ENCODE data around the gene UBE2J1. TPM values are rescaled to one million over a fixed set of nuclear protein-coding genes. Genes with fewer than 3 reads are reported as not detected.

Gene UBE2J1
- polyA plus RNA-seq, 1 of the 3 experiments (the other 2 are of a cell fraction) = 11.3 TPM

DNA sequence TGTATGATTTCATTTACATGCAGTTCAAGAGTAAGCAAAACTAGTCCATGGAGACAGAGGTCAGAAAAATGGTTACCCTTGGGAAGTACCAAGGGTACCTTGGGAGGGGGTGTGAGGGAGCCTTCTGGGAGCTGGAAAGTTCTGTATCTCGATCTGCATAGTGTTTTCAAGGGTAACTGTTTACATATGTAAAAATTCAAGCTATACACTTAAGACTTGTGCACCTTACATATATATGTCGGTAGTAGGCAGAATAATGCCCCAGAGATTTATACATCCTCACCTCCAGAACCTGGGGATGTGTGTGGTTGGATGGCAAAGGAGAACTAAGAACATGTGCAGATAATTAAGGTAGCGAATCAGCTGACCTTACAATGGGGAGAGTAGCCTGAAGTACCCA is 68.4 kb downstream of the UBE2J1 start:
- no peaks in the 10 kb centered on the region for H3K36me3 ChIP-seq (replicated peaks in 1 of 2; ENCODE audit: control insufficient read depth in 1 of 2, insufficient read depth in 2 of 2, low read length in 1 of 2)
- H3K9me3 ChIP-seq = no peaks in the 10 kb centered on the region
- no peak for TF ChIP-seq SMC3 (IDR thresholded peaks at IDR 0.05; ENCODE audit: low read depth, low read length)
- no peak for TF ChIP-seq ELF1 (IDR thresholded peaks at IDR 0.05)
- TF ChIP-seq RCOR1 (IDR thresholded peaks at IDR 0.05; ENCODE audit: low read length) = no peak
- no peak for TF ChIP-seq PBX3 (IDR thresholded peaks at IDR 0.05)
- TF ChIP-seq RFX5 (IDR thresholded peaks at IDR 0.05; ENCODE audit: low read length) = no peak
- no peak for TF ChIP-seq TCF12 (IDR thresholded peaks at IDR 0.05)
- TF ChIP-seq USF1 (IDR thresholded peaks at IDR 0.05; ENCODE audit: borderline replicate concordance, low read depth) = no peak
- no peak for TF ChIP-seq CTCF (IDR thresholded peaks at IDR 0.05)
- no peak for TF ChIP-seq EZH2phosphoT487 (IDR thresholded peaks at IDR 0.05; ENCODE audit: borderline replicate concordance, low read depth)
- no peak for TF ChIP-seq JUND (IDR thresholded peaks at IDR 0.05)
- no peaks in the 10 kb centered on the region for H3K27me3 ChIP-seq (ENCODE audit: insufficient read depth)
- H3K4me3 ChIP-seq (ENCODE audit: low read depth in 2 of 2, low read length in 1 of 2) = no peak overlapping the region
- no peaks in the 10 kb centered on the region for H3K79me2 ChIP-seq (ENCODE audit: insufficient read depth)
- no peaks in the 10 kb centered on the region for H3F3A ChIP-seq (replicated peaks; ENCODE audit: insufficient read depth)
- H3K27ac ChIP-seq (ENCODE audit: low read depth in 2 of 2, low read length in 1 of 2) = no peak overlapping the region
- no peak overlapping the region for H2AFZ ChIP-seq (ENCODE audit: low read depth)
- no peaks in the 10 kb centered on the region for H4K20me1 ChIP-seq (ENCODE audit: insufficient read depth)
- H3K9ac ChIP-seq = no peak overlapping the region
- ChIA-PET POLR2A (no interaction called here), CTCF (no interaction called here)
- H3K4me1 ChIP-seq (ENCODE audit: control insufficient read depth in 1 of 2, insufficient read depth in 2 of 2, low read depth in 1 of 2, low read length in 1 of 2) = no peaks in the 10 kb centered on the region
- H3K4me2 ChIP-seq = no peak overlapping the region
- no peaks in the 10 kb centered on the region for H3K9me2 ChIP-seq
- WGBS (ENCODE audit: low lambda C conversion rate) = 33% methylated on average over 3 of the region's 3 CpGs
- DNase-seq = no peak

DNA sequence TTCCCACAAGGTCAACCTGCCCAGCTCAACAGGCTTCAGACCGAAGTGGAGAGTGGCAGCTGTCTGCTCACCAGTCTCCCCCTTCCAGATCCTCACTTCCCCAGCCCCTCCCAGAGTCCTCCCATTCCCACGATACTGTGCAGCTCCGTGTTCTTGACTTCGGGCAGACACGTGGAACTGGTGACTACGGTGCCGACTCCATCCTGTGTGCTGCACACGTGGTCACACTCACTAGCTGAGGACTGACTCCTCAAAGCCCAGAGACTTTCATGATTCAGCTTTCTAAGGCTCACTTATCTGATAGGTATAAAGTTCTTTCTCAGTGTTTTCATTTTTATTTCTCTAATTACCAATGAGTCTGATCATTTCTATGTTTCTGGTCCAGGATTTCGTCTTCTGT is 69.8 kb downstream of the UBE2J1 start:
- Histone ChIP-seq H3K4me2 (no peak overlapping the region), H3K9me3 (no peaks in the 10 kb centered on the region), H3K9ac (no peak overlapping the region), H3F3A (replicated peaks; ENCODE audit: insufficient read depth) (no peaks in the 10 kb centered on the region), H4K20me1 (ENCODE audit: insufficient read depth) (no peaks in the 10 kb centered on the region), H3K36me3 (replicated peaks in 1 of 2; ENCODE audit: control insufficient read depth in 1 of 2, insufficient read depth in 2 of 2, low read length in 1 of 2) (no peaks in the 10 kb centered on the region), H2AFZ (ENCODE audit: low read depth) (no peak overlapping the region), H3K27me3 (ENCODE audit: insufficient read depth) (no peaks in the 10 kb centered on the region), H3K27ac (ENCODE audit: low read depth in 2 of 2, low read length in 1 of 2) (no peak overlapping the region), H3K4me3 (ENCODE audit: low read depth in 2 of 2, low read length in 1 of 2) (no peak overlapping the region), H3K9me2 (no peaks in the 10 kb centered on the region), H3K4me1 (ENCODE audit: control insufficient read depth in 1 of 2, insufficient read depth in 2 of 2, low read depth in 1 of 2, low read length in 1 of 2) (no peaks in the 10 kb centered on the region), H3K79me2 (ENCODE audit: insufficient read depth) (no peaks in the 10 kb centered on the region)
- 72% methylated on average over 3 of the region's 9 CpGs for WGBS (ENCODE audit: low lambda C conversion rate)
- TF ChIP-seq EP300 (IDR thresholded peaks at IDR 0.05; ENCODE audit: borderline replicate concordance in 1 of 2, low read depth in 1 of 2, low read length in 1 of 2) (no peak), USF1 (IDR thresholded peaks at IDR 0.05; ENCODE audit: borderline replicate concordance, low read depth) (no peak), SIN3A (IDR thresholded peaks at IDR 0.05; ENCODE audit: borderline replicate concordance, low read depth, low read length) (no peak), CTCF (IDR thresholded peaks at IDR 0.05) (no peak), RXRA (IDR thresholded peaks at IDR 0.05; ENCODE audit: borderline replicate concordance, low read depth) (no peak), TCF12 (IDR thresholded peaks at IDR 0.05) (no peak), TEAD4 (IDR thresholded peaks at IDR 0.05; ENCODE audit: borderline replicate concordance, insufficient read depth) (no peak), GABPA (IDR thresholded peaks at IDR 0.05; ENCODE audit: low read depth) (no peak), CHD2 (IDR thresholded peaks at IDR 0.05; ENCODE audit: low read length, partially characterized antibody) (no peak)
- ChIA-PET CTCF (interaction anchor here (0.9 to 1.5 kb wide), 3 partner anchors 12 to 133 kb away, joined by 3 to 6 read pairs (median 3); no protein-coding TSS in a partner anchor), POLR2A (no interaction called here)
- no peak for DNase-seq
